Prostate gland (tissue), 2 donors: ENCODE measurements around the gene C13orf42.

ENCODE experiments used
- POLR2A ChIP-seq: fragments of 450-650 bp; IDR thresholded peaks from one replicate; pipeline ENCODE4 v1.6.1; 2016; ENCODE audit warnings: antibody characterized with exemption, mild to moderate bottlenecking
- POLR2AphosphoS5 ChIP-seq: sonication (generic); formaldehyde crosslinking; IDR thresholded peaks from one replicate; pipeline ENCODE4 v1.6.1; 2017; ENCODE audit warnings: antibody characterized with exemption
- TF ChIP-seq, protein P1 (sequence below), 4 experiments: fragments of 200-600 bp in 2 of 4; fragments of 450-650 bp in 2 of 4; sonication (generic) in 2 of 4; IDR thresholded peaks; 1 replicate in 3 of 4; 2 replicates in 1 of 4; pipeline ENCODE4 v1.5.1; 2016 to 2019; ENCODE audit warnings: antibody characterized with exemption in 4 of 4, mild to moderate bottlenecking in 2 of 4, moderate library complexity in 2 of 4

DNA sequence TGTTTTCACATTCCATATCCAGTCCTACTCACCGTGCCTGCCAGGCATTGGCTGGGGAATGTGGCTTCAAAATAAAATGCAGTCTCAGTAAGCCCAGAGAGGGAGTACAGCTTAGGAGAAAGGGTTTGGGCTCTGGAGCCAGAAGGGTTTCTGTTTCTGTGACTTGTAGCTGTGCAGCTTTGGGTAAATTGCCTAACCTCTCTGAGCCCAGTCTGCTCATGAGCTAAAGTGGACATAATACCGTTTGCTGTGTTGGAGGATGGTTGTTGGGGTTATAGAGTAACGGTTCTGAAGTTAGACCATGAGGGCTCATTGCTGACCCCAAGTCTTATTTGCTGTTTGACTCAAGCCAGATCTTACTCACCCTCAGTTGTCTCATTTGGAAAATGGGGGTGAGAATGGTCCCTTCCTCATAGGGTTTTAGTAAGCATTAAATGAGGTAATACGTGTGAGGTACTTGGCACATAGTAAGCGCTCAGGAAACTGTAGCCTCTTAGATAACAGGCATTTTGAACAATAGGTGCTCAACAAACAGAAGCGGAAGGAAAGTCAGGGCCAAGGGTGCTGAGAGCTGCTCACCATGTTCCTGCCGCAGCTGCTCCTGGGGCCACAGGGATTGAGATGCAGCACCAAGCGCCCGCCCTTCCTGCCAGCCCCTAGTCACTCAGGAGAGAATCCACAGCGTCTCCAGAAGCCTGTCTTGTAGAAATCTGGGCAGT lies 45.5 kb downstream of the C13orf42 start:
- TF ChIP-seq, protein P1, sequence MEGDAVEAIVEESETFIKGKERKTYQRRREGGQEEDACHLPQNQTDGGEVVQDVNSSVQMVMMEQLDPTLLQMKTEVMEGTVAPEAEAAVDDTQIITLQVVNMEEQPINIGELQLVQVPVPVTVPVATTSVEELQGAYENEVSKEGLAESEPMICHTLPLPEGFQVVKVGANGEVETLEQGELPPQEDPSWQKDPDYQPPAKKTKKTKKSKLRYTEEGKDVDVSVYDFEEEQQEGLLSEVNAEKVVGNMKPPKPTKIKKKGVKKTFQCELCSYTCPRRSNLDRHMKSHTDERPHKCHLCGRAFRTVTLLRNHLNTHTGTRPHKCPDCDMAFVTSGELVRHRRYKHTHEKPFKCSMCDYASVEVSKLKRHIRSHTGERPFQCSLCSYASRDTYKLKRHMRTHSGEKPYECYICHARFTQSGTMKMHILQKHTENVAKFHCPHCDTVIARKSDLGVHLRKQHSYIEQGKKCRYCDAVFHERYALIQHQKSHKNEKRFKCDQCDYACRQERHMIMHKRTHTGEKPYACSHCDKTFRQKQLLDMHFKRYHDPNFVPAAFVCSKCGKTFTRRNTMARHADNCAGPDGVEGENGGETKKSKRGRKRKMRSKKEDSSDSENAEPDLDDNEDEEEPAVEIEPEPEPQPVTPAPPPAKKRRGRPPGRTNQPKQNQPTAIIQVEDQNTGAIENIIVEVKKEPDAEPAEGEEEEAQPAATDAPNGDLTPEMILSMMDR (IDR thresholded peaks at IDR 0.05) = no peak
- TF ChIP-seq POLR2AphosphoS5 (no peak), POLR2A (no peak)
